Endothelial cell of umbilical vein (primary cell): ENCODE measurements around the gene SETD2. TPM values are rescaled to one million over a fixed set of nuclear protein-coding genes. Genes with fewer than 3 reads are reported as not detected.
"Not testable (repeated sequence)": the region's sequence is repeated elsewhere in the genome, so short reads cannot be mapped to it uniquely, and the experiment has no call there.

ENCODE experiments used
- BruUV-seq: library from RNA; stranded (reverse); fragments of 400-500 nt; replicated peaks from 2 replicates; lab custom pipeline; 2021; lab: Mats Ljungman, UMichigan
- CTCF ChIA-PET: fragments of 300-600, 350-600 bp; sonication (Branson Sonifier 250); formaldehyde crosslinking; loops from one replicate; lab custom pipeline; 2021; ENCODE audit warnings: antibody characterized with exemption, inconsistent platforms; lab: Charles Lee
- POLR2A ChIA-PET: fragments of 300-600, 350-600 bp; sonication (Branson Sonifier 250); formaldehyde crosslinking; loops from one replicate; lab custom pipeline; 2021; ENCODE audit warnings: antibody characterized with exemption, inconsistent platforms; lab: Charles Lee
- DNase-seq: peaks from one replicate; pipeline ENCODE4 v3.0.0-alpha.2; 2011; ENCODE audit warnings: low read depth, low spot score
- FAIRE-seq: peaks from 2 replicates; lab custom pipeline; 2011; peaks lifted over from hg19 to GRCh38; lab: Jason Lieb, UNC
- H2AFZ ChIP-seq: 2 replicates; pipeline ENCODE4 v1.6.0; 2012; ENCODE audit warnings: low read depth, low read length, control low read depth, inconsistent platforms
- H3K27ac ChIP-seq: 2 replicates; pipeline ENCODE4 v1.5.1; 2011; ENCODE audit warnings: low read depth, mild to moderate bottlenecking, control low read depth, low read length, moderate library complexity; ENCODE audit not compliant: insufficient read depth
- H3K27me3 ChIP-seq, 2 experiments: 2 replicates each; pipeline versions ENCODE4 v1.6.0 to v1.6.1; 2011; ENCODE audit warnings: low read length in 2 of 2, mixed read lengths in 1 of 2; ENCODE audit not compliant: control insufficient read depth in 2 of 2, insufficient read depth in 2 of 2
- H3K36me3 ChIP-seq, 2 experiments: 2 replicates in 1 of 2; 3 replicates in 1 of 2; pipeline ENCODE4 v1.5.1; 2011; ENCODE audit warnings: low read length in 2 of 2, mild to moderate bottlenecking in 1 of 2, moderate library complexity in 1 of 2; ENCODE audit not compliant: control insufficient read depth in 2 of 2, insufficient read depth in 2 of 2; ENCODE audit errors: extremely low read depth in 1 of 2
- H3K4me1 ChIP-seq: 3 replicates; pipeline ENCODE4 v1.5.1; 2011; ENCODE audit warnings: mild to moderate bottlenecking, low read length; ENCODE audit not compliant: control insufficient read depth, insufficient read depth; ENCODE audit errors: extremely low read depth
- H3K4me2 ChIP-seq: 2 replicates; pipeline ENCODE4 v1.6.1; 2011; ENCODE audit warnings: low read length, control low read depth, mixed read lengths; ENCODE audit not compliant: insufficient read depth
- H3K4me3 ChIP-seq, 3 experiments: fragments of 200-600 bp in 1 of 3; sonication (generic), shearing (Covaris generic) in 1 of 3; replicated peaks in 1 of 3; 2 replicates each; pipeline ENCODE4 v1.5.1; 2011 to 2016; ENCODE audit warnings: control low read depth in 3 of 3, low read length in 3 of 3, mild to moderate bottlenecking in 2 of 3, inconsistent platforms in 1 of 3, low read depth in 1 of 3, moderate library complexity in 1 of 3; ENCODE audit not compliant: insufficient read depth in 1 of 3
- H3K79me2 ChIP-seq: 2 replicates; pipeline ENCODE4 v1.6.0; 2012; ENCODE audit warnings: low read length, inconsistent platforms; ENCODE audit not compliant: control insufficient read depth, insufficient read depth
- H3K9ac ChIP-seq: replicated peaks from 2 replicates; pipeline ENCODE3; 2011; ENCODE audit warnings: low read length, control low read depth; ENCODE audit not compliant: insufficient read depth; ENCODE audit errors: extremely low read depth
- H3K9me1 ChIP-seq: replicated peaks from 3 replicates; pipeline ENCODE4 v1.6.0; 2011; ENCODE audit warnings: mild to moderate bottlenecking, low read length; ENCODE audit not compliant: control insufficient read depth, insufficient read depth; ENCODE audit errors: extremely low read depth
- H3K9me3 ChIP-seq: replicated peaks from 2 replicates; pipeline ENCODE4 v1.5.1; 2012; ENCODE audit warnings: low read length, inconsistent platforms; ENCODE audit not compliant: control insufficient read depth, insufficient read depth
- H4K20me1 ChIP-seq: replicated peaks from 2 replicates; pipeline ENCODE3; 2011; ENCODE audit warnings: mild to moderate bottlenecking, low read length; ENCODE audit not compliant: control insufficient read depth, insufficient read depth; ENCODE audit errors: extremely low read depth
- EZH2 ChIP-seq: IDR thresholded peaks from 2 replicates; pipeline ENCODE4 v1.6.1; 2012; ENCODE audit warnings: borderline replicate concordance, low read depth, mild to moderate bottlenecking, moderate library complexity, low read length, inconsistent platforms; ENCODE audit not compliant: severe bottlenecking
- FOS ChIP-seq: IDR thresholded peaks from 2 replicates; pipeline ENCODE4 v1.6.1; 2011; ENCODE audit warnings: mild to moderate bottlenecking, low read length, moderate library complexity, borderline replicate concordance; ENCODE audit not compliant: insufficient read depth
- GATA2 ChIP-seq: IDR thresholded peaks from 2 replicates; pipeline ENCODE4 v1.7.0; 2011; ENCODE audit warnings: low read depth, mild to moderate bottlenecking, moderate library complexity, mixed read lengths, low read length; ENCODE audit not compliant: insufficient read length, insufficient read depth
- MYC ChIP-seq: IDR thresholded peaks from one replicate; pipeline ENCODE4 v1.6.1; 2011; ENCODE audit warnings: mild to moderate bottlenecking, low read depth, low read length
- POLR2A ChIP-seq: IDR thresholded peaks from 2 replicates; pipeline ENCODE4 v1.6.1; 2012; ENCODE audit warnings: low read depth, mild to moderate bottlenecking, control low read depth, low read length
- POLR2AphosphoS5 ChIP-seq: IDR thresholded peaks from 2 replicates; pipeline ENCODE4 v1.6.1; 2012; ENCODE audit warnings: low read depth, mild to moderate bottlenecking, control low read depth, low read length, moderate library complexity; ENCODE audit not compliant: insufficient read depth
- dilution Hi-C: fragments of 300-500 bp; cut with MboI; formaldehyde crosslinking; loops from one replicate; pipeline ENCODE4 v1.15.0; 2019; ENCODE audit warnings: low sequenced_read_pairs; ENCODE audit not compliant: extremely low pct_ligation_motif_present
- intact Hi-C: fragments of 100-400 bp; cut with micrococcal nuclease; formaldehyde crosslinking; loops from one replicate; pipeline ENCODE4 v1.10.0; 2022
- polyA plus RNA-seq, 4 experiments: library from polyadenylated mRNA; depleted of rRNA in 3 of 4; stranded (reverse) in 3 of 4; unstranded in 1 of 4; fragments of >200 nt; gene quantifications; 2 replicates each; pipeline versions ENCODE4 v1.2.1 to v1.2.3, GENCODE V29; 2011 to 2012; ENCODE audit warnings: missing spikeins in 1 of 4
- total RNA-seq: library from RNA; stranded (reverse); gene quantifications from 2 replicates; pipeline ENCODE4 v1.2.3, GENCODE V29; 2021
- TF ChIP-seq, protein P1 (sequence below), 2 donors: IDR thresholded peaks; 1 replicate in 1 of 2; 2 replicates in 1 of 2; pipeline ENCODE4 v1.5.1; 2011; ENCODE audit warnings: low read length in 2 of 2, mild to moderate bottlenecking in 2 of 2, moderate library complexity in 2 of 2, control low read depth in 1 of 2, inconsistent platforms in 1 of 2, low read depth in 1 of 2; ENCODE audit not compliant: insufficient read depth in 1 of 2; ENCODE audit errors: extremely low read depth in 1 of 2
- TF ChIP-seq, protein P2 (sequence below): IDR thresholded peaks from 2 replicates; pipeline ENCODE4 v1.6.1; 2011; ENCODE audit not compliant: insufficient read depth, insufficient read length

SETD2 gene
- total and polyA plus RNA-seq, 2 donors (not counting 3 experiments of a cell fraction or from before 2014, with no cell fraction given): 13.7 to 41.4 TPM

DNA sequence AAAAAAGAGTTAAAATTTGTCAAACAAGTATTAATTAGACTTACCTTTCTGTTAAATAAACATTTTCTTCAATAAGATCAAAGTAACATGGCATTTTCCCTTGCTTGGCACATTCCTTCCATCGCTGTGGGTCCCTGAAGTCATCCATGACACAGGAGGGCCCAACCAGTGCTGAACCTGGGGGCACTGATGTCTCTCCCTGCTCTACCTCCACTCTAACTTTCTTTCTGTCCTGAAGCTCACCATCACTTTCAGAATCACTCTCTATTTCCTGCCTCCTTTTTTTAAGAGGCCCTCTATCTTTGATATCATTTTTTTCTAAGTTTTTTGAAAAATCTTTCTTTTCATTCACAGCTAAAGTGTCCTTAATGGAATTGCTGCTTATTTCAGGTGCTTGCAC, 43.8 kb downstream of the SETD2 start:
- H3K9me1 ChIP-seq: no peaks in the 10 kb centered on the region
- dilution Hi-C loops (no loop called here), intact Hi-C loops (no loop called here)
- H3K27ac ChIP-seq: no peak overlapping the region
- FAIRE-seq (no peak), DNase-seq (no peak)
- no peaks in the 10 kb centered on the region for H3K79me2 ChIP-seq
- no peaks in the 10 kb centered on the region for H3K27me3 ChIP-seq
- H2AFZ ChIP-seq: no peak overlapping the region
- H3K9me3 ChIP-seq: no peaks in the 10 kb centered on the region
- peaks cover 8 to 10% of the 10 kb centered on the region in 2 experiments for H3K36me3 ChIP-seq
- peaks cover 7% of the 10 kb centered on the region for H3K4me1 ChIP-seq
- TF ChIP-seq POLR2A: no peak
- TF ChIP-seq MYC: no peak
- no peak for TF ChIP-seq POLR2AphosphoS5
- no peak for TF ChIP-seq FOS
- TF ChIP-seq, protein P1, sequence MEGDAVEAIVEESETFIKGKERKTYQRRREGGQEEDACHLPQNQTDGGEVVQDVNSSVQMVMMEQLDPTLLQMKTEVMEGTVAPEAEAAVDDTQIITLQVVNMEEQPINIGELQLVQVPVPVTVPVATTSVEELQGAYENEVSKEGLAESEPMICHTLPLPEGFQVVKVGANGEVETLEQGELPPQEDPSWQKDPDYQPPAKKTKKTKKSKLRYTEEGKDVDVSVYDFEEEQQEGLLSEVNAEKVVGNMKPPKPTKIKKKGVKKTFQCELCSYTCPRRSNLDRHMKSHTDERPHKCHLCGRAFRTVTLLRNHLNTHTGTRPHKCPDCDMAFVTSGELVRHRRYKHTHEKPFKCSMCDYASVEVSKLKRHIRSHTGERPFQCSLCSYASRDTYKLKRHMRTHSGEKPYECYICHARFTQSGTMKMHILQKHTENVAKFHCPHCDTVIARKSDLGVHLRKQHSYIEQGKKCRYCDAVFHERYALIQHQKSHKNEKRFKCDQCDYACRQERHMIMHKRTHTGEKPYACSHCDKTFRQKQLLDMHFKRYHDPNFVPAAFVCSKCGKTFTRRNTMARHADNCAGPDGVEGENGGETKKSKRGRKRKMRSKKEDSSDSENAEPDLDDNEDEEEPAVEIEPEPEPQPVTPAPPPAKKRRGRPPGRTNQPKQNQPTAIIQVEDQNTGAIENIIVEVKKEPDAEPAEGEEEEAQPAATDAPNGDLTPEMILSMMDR (IDR thresholded peaks at IDR 0.05; ENCODE audit: extremely low read depth in 1 of 2, insufficient read depth in 1 of 2, low read depth in 1 of 2, low read length in 2 of 2): no peak
- TF ChIP-seq, protein P2, sequence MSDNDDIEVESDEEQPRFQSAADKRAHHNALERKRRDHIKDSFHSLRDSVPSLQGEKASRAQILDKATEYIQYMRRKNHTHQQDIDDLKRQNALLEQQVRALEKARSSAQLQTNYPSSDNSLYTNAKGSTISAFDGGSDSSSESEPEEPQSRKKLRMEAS: no peak
- no peak for TF ChIP-seq GATA2
- no peak for TF ChIP-seq EZH2
- no peak overlapping the region for H3K9ac ChIP-seq
- H3K4me3 ChIP-seq: no peak overlapping the region
- H4K20me1 ChIP-seq: peaks cover 4% of the 10 kb centered on the region
- POLR2A ChIA-PET: no interaction called here
- no peak overlapping the region for H3K4me2 ChIP-seq
- BruUV-seq: no TSS peak
- CTCF ChIA-PET: no interaction called here

DNA sequence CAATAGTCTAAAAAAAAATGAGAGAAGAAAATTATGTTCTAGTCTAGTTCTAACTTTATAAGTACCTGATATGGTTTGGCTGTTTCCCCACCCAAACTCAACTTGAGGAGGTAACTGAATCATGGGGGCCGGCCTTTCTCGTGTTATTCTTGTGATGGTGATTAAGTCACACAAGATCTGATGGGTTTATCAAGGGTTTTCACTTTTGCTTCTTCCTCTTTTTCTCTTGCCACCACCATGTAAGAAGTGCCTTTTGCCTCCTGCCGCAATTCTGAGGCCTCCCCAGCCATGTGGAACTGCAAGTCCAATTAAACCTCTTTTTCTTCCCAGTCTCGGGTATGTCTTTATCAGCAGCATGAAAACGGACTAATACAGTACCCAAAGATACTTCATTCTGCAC, 44.5 kb downstream of the SETD2 start:
- BruUV-seq, H3K9ac ChIP-seq, H4K20me1 ChIP-seq, FAIRE-seq, H3K79me2 ChIP-seq, H3K4me1 ChIP-seq, H3K27me3 ChIP-seq, DNase-seq, H3K9me3 ChIP-seq, H3K9me1 ChIP-seq, H3K4me2 ChIP-seq, H3K27ac ChIP-seq, H2AFZ ChIP-seq, dilution Hi-C loops, H3K4me3 ChIP-seq, POLR2A ChIA-PET: not testable (repeated sequence)
- intact Hi-C loops: loop anchor here (5.0 kb wide), 1 partner anchor 203 kb away; no protein-coding TSS in a partner anchor
- peaks cover 8 to 13% of the 10 kb centered on the region in 2 experiments for H3K36me3 ChIP-seq
- CTCF ChIA-PET: interaction anchor here (2.6 kb wide), 1 partner anchor 11 kb away, joined by 8 read pairs; no protein-coding TSS in a partner anchor
